ENCODE results near the gene LARGE1.

DNA sequence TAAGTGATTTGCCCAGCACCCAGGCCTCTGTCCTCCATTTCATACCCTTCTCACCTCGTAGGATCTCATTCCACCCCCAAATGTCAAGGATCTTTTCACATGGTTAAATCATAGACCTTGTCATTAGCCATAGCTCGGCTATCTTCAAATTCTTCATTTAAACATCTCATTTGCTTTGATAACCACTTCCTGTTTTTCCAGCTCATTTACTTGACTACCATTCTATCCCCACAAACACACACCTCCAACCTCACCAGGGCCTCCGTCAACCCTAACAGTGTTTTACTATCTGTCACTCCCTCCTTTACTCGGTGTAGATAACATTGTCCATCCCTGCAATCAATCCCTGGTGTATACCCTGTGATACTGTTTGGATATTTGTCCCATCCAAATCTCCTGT is 36.8 kb upstream of the LARGE1 start:
- no peak for TF ChIP-seq RFX5 (IDR thresholded peaks at IDR 0.05; ENCODE audit: low read depth, low read length)
- TF ChIP-seq RCOR1 (IDR thresholded peaks at IDR 0.05; ENCODE audit: insufficient replicate concordance, low read length): no peak
- TF ChIP-seq, protein P1, sequence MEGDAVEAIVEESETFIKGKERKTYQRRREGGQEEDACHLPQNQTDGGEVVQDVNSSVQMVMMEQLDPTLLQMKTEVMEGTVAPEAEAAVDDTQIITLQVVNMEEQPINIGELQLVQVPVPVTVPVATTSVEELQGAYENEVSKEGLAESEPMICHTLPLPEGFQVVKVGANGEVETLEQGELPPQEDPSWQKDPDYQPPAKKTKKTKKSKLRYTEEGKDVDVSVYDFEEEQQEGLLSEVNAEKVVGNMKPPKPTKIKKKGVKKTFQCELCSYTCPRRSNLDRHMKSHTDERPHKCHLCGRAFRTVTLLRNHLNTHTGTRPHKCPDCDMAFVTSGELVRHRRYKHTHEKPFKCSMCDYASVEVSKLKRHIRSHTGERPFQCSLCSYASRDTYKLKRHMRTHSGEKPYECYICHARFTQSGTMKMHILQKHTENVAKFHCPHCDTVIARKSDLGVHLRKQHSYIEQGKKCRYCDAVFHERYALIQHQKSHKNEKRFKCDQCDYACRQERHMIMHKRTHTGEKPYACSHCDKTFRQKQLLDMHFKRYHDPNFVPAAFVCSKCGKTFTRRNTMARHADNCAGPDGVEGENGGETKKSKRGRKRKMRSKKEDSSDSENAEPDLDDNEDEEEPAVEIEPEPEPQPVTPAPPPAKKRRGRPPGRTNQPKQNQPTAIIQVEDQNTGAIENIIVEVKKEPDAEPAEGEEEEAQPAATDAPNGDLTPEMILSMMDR (conservative IDR thresholded peaks at IDR 0.05; ENCODE audit: low read depth, low read length): no peak
- no peak for TF ChIP-seq POLR2A (IDR thresholded peaks at IDR 0.05; ENCODE audit: low read depth, low read length)
- TF ChIP-seq BHLHE40 (IDR thresholded peaks at IDR 0.05; ENCODE audit: low read depth, low read length): no peak
- no peak for TF ChIP-seq CEBPB (IDR thresholded peaks at IDR 0.05; ENCODE audit: low read depth, low read length)
- no peak for TF ChIP-seq SMC3 (IDR thresholded peaks at IDR 0.05; ENCODE audit: low read depth, low read length)
- TF ChIP-seq, protein P2, sequence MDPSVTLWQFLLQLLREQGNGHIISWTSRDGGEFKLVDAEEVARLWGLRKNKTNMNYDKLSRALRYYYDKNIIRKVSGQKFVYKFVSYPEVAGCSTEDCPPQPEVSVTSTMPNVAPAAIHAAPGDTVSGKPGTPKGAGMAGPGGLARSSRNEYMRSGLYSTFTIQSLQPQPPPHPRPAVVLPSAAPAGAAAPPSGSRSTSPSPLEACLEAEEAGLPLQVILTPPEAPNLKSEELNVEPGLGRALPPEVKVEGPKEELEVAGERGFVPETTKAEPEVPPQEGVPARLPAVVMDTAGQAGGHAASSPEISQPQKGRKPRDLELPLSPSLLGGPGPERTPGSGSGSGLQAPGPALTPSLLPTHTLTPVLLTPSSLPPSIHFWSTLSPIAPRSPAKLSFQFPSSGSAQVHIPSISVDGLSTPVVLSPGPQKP (IDR thresholded peaks at IDR 0.05; ENCODE audit: borderline replicate concordance, low read depth, low read length): no peak
- TF ChIP-seq MXI1 (IDR thresholded peaks at IDR 0.05; ENCODE audit: borderline replicate concordance, low read depth, low read length): no peak
- TF ChIP-seq RAD21 (IDR thresholded peaks at IDR 0.05; ENCODE audit: low read length): no peak
- no peak for TF ChIP-seq FOS (IDR thresholded peaks at IDR 0.05; ENCODE audit: low read depth, low read length)
- TF ChIP-seq, protein P3, sequence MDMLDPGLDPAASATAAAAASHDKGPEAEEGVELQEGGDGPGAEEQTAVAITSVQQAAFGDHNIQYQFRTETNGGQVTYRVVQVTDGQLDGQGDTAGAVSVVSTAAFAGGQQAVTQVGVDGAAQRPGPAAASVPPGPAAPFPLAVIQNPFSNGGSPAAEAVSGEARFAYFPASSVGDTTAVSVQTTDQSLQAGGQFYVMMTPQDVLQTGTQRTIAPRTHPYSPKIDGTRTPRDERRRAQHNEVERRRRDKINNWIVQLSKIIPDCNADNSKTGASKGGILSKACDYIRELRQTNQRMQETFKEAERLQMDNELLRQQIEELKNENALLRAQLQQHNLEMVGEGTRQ (IDR thresholded peaks at IDR 0.05; ENCODE audit: low read depth, low read length): no peak
- TF ChIP-seq MAFK (IDR thresholded peaks at IDR 0.05; ENCODE audit: low read depth, low read length): no peak
- TF ChIP-seq NFE2L2 (IDR thresholded peaks at IDR 0.05; ENCODE audit: low read depth, low read length): no peak

All from IMR-90 (cell line).